Ovary (tissue), 9 donors: ENCODE results near the gene SMDT1. TPM values are rescaled to one million over a fixed set of nuclear protein-coding genes. Genes with fewer than 3 reads are reported as not detected.

Source experiments
- DNase-seq, 5 donors: peaks; one replicate each; pipeline ENCODE4 v3.0.0-alpha.2; 2019 to 2020
- H3K27ac ChIP-seq, 2 donors: fragments of 200-600 bp; one replicate each; pipeline versions ENCODE4 v1.5.1 to v1.8.0; 2019 to 2022
- H3K27me3 ChIP-seq: fragments of 200-600 bp; one replicate; pipeline ENCODE4 v1.8.0; 2022
- H3K36me3 ChIP-seq: fragments of 200-600 bp; sonication (generic); one replicate; pipeline ENCODE4 v1.5.1; 2019
- H3K4me1 ChIP-seq: one replicate; pipeline ENCODE4 v1.8.1; 2013; ENCODE audit warnings: mild to moderate bottlenecking, moderate library complexity; ENCODE audit not compliant: insufficient read depth
- H3K4me3 ChIP-seq: fragments of 200-600 bp; sonication (generic); one replicate; pipeline ENCODE4 v1.5.1; 2017
- H3K9me3 ChIP-seq, 2 donors: fragments of 200-600 bp in 1 of 2; sonication (generic) in 1 of 2; one replicate each; pipeline versions ENCODE4 v1.5.1 to v1.8.1; 2013 to 2019; ENCODE audit warnings: mild to moderate bottlenecking in 1 of 2, moderate library complexity in 1 of 2
- CTCF ChIP-seq, 3 donors: fragments of 450-650 bp in 2 of 3; fragments of 200-600 bp in 1 of 3; IDR thresholded peaks; one replicate each; pipeline versions ENCODE4 v1.5.1 to v1.8.0; 2016 to 2022; ENCODE audit warnings: antibody characterized with exemption in 3 of 3, mild to moderate bottlenecking in 1 of 3
- EP300 ChIP-seq: sonication (generic); formaldehyde crosslinking; IDR thresholded peaks from one replicate; pipeline ENCODE4 v1.6.1; 2017; ENCODE audit warnings: antibody characterized with exemption
- POLR2A ChIP-seq: fragments of 450-650 bp; IDR thresholded peaks from one replicate; pipeline ENCODE4 v1.6.1; 2017; ENCODE audit warnings: antibody characterized with exemption, mild to moderate bottlenecking, moderate library complexity
- WGBS, 3 donors: extraction: QIAGEN DNeasy Blood & Tissue Kit in 1 of 3; methylation state at CpG; one replicate each; pipeline versions ENCODE4 v1.1.5 to v1.1.7; 2013 to 2017; 5-methylcytosine and 5-hydroxymethylcytosine counted together
- intact Hi-C, 4 donors: fragments of 100-400 bp; cut with DNase I; formaldehyde crosslinking; loops; one replicate each; pipeline versions ENCODE4 v1.11.0 to v1.15.1; 2022 to 2023
- polyA plus RNA-seq, 2 donors: library from polyadenylated mRNA; stranded (reverse); fragments of 200-250 nt in 1 of 2; fragments of 350-450 nt in 1 of 2; fragmentation: Illumina TruSeq in 1 of 2; extraction: RNeasy Lipid Tissue Mini Kit (QIAGEN cat#74804) in 1 of 2; gene quantifications; one replicate each; pipeline ENCODE4 v1.2.3, GENCODE V29; 2013 to 2014
- total RNA-seq, 7 donors: library from RNA; depleted of rRNA in 2 of 7; stranded (reverse); fragments of >200 nt in 2 of 7; fragmentation: NEBNext Ultra II Directional in 3 of 7; extraction: Animal tissue kit (Norgen Biotek cat#: 25700) in 3 of 7; gene quantifications; one replicate each; pipeline versions ENCODE4 v1.1.0 to v1.2.4, GENCODE V29; 2016 to 2023
- donor health status: DM: no; HTN: no; CAD: no; lungs with moderate emphysema.
- donor health status: DM: no; HTN: no; CAD: no.
- donor health status: Bipolar disorder and iron deficiency.
- donor health status: DM: yes; HTN: yes; CAD: no.
- donor health status: DM: no; HTN: no; CAD: no.
- donor health status: DM: yes; HTN: yes; CAD: no.

Gene SMDT1
- total and polyA plus RNA-seq, 9 donors = 26.3 to 287 (median 130) TPM

DNA sequence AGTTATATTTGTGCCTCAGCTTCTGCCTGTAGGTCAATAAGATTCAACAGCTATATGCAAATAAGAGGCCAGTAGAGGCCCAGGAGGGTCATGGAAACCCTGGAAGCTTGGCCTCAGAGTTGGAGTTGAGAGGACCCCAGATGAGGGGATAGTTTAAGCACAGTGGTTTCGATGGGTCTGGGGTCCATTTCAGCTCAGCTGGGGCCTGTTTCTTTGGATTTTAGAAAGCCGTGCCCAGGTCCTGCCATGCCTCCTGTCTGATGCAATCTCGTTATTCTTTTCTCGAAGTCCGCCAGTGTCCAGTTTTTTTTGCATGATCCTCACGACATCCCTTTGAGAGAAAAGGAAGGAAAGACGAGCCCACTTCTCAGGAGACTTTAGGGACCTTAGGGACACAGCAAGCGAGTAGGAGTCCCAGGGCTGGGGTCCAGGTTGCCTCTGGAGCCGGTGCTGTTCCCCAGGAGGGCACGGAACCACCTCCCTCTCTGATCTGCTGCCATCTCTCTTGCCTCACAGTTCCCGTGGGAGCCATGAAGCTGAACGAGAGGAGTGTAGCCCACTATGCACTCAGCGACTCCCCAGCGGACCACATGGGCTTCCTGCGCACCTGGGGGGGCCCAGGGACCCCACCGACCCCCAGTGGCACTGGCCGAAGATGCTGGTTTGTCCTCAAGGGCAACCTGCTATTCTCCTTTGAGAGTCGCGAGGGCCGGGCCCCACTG is 2.6 kb upstream of the SMDT1 start:
- H3K4me1 ChIP-seq = peaks cover 7% of the 10 kb centered on the region
- no peak overlapping the region for H3K4me3 ChIP-seq
- intact Hi-C loops = no loop called here
- WGBS, 3 donors = 84 to 87% (median 85%) methylated on average over 20 of the region's 20 CpGs
- no peaks in the 10 kb centered on the region for H3K27me3 ChIP-seq
- peak in 2 of 5 donors; percentile 37 to 47 for DNase-seq
- no peak overlapping the region for H3K27ac ChIP-seq
- no peaks in the 10 kb centered on the region for H3K9me3 ChIP-seq
- H3K36me3 ChIP-seq = no peaks in the 10 kb centered on the region
- TF ChIP-seq EP300 (no peak), CTCF (IDR thresholded peaks at IDR 0.05) (no peak), POLR2A (no peak)

GRCh38 chr22:42077486-42078125 is 1.9 kb upstream of the SMDT1 start:
- Histone ChIP-seq H3K36me3 (no peaks in the 10 kb centered on the region), H3K27me3 (no peaks in the 10 kb centered on the region), H3K4me3 (no peak overlapping the region), H3K9me3 (no peaks in the 10 kb centered on the region), H3K27ac (peak overlapping the region; percentile 87 to 99), H3K4me1 (peaks cover 7% of the 10 kb centered on the region)
- WGBS, 3 donors = 84 to 93% (median 89%) methylated on average over 14 to 21 of the region's 21 CpGs
- TF ChIP-seq CTCF (IDR thresholded peaks at IDR 0.05) (no peak), POLR2A (no peak), EP300 (no peak)
- intact Hi-C loops = no loop called here
- peak in 3 of 5 donors; percentile 27 to 53 (median 52) for DNase-seq

GRCh38 chr22:42078469-42079318 is 806 bp upstream of the SMDT1 start:
- Histone ChIP-seq H3K27me3 (no peaks in the 10 kb centered on the region), H3K4me3 (peak overlapping the region; percentile 80), H3K9me3 (no peaks in the 10 kb centered on the region), H3K4me1 (peaks cover 6% of the 10 kb centered on the region), H3K36me3 (no peaks in the 10 kb centered on the region), H3K27ac (peak overlapping the region; percentile 87 to 99)
- TF ChIP-seq POLR2A (no peak), EP300 (no peak), CTCF (IDR thresholded peaks at IDR 0.05) (peak in 1 of 3 donors; percentile 19)
- intact Hi-C loops = no loop called here
- WGBS, 3 donors = 15 to 19% (median 17%) methylated on average over 22 to 24 of the region's 24 CpGs
- peak in 2 of 5 donors; percentile 59 to 64 for DNase-seq

DNA sequence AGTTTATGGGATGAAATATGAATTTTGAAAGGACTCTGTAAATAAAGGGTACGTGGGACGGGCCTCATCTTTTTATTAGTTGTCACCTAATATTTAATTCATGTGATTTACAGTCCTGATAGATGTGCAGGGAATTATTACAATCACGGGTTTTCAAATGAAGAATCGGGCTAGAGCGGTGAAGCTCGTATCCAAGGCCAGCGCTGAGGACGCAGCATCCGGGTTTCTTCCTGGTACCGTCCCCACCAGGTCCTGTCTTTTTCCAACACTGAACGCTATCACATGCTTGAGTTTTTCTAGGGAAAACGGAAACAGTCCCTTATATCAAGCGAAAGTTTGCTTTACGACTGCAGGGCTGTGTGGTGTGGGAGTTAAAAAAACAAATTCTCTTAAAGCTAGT is 787 bp downstream of the SMDT1 start:
- peaks cover 3% of the 10 kb centered on the region for H3K4me1 ChIP-seq
- intact Hi-C loops = no loop called here
- peak overlapping the region; percentile 87 to 99 for H3K27ac ChIP-seq
- no peaks in the 10 kb centered on the region for H3K9me3 ChIP-seq
- peak overlapping the region; percentile 80 for H3K4me3 ChIP-seq
- peak in 3 of 5 donors; percentile 34 to 50 (median 48) for DNase-seq
- H3K27me3 ChIP-seq = no peaks in the 10 kb centered on the region
- no peak for TF ChIP-seq EP300
- no peak for TF ChIP-seq CTCF (IDR thresholded peaks at IDR 0.05)
- no peak for TF ChIP-seq POLR2A
- WGBS, 3 donors = 1 to 2% (median 1%) methylated on average over 14 of the region's 14 CpGs
- no peaks in the 10 kb centered on the region for H3K36me3 ChIP-seq
